GM12878 (cell line): Measurements from ENCODE around the gene CILP2. TPM values are rescaled to one million over a fixed set of nuclear protein-coding genes. Genes with fewer than 3 reads are reported as not detected.

Experiments
- ASH2L ChIP-seq: fragments of 300-600, 200-600 bp; sonication (generic); IDR thresholded peaks from 2 replicates; pipeline ENCODE4 v1.6.1; 2017; ENCODE audit warnings: low read depth, mild to moderate bottlenecking, borderline replicate concordance
- DPF2 ChIP-seq: fragments of 450-650 bp; IDR thresholded peaks from 2 replicates; pipeline ENCODE4 v1.6.1; 2017; ENCODE audit warnings: mild to moderate bottlenecking
- EZH2 ChIP-seq: IDR thresholded peaks from 2 replicates; pipeline ENCODE4 v1.6.1; 2012; ENCODE audit warnings: low read depth, mild to moderate bottlenecking, control low read depth, inconsistent platforms, low read length, borderline replicate concordance; ENCODE audit not compliant: control insufficient read depth
- MAX ChIP-seq: IDR thresholded peaks from 2 replicates; pipeline ENCODE4 v1.6.1; 2012; ENCODE audit warnings: low read depth, low read length, improper control_type of control experiment
- MTA2 ChIP-seq: fragments of 450-650 bp; IDR thresholded peaks from 2 replicates; pipeline ENCODE4 v1.6.1; 2016; ENCODE audit warnings: low read depth, mild to moderate bottlenecking, moderate library complexity
- POLR2AphosphoS2 ChIP-seq: IDR thresholded peaks from 2 replicates; pipeline ENCODE4 v1.6.1; 2011; ENCODE audit warnings: low read depth, mild to moderate bottlenecking, low read length, improper control_type of control experiment, moderate library complexity
- RCOR1 ChIP-seq: conservative IDR thresholded peaks from 2 replicates; pipeline ENCODE4 v1.6.1; 2012; ENCODE audit warnings: low read depth, low read length, improper control_type of control experiment
- REST ChIP-seq: IDR thresholded peaks from 2 replicates; pipeline ENCODE4 v1.6.1; 2012; ENCODE audit warnings: mild to moderate bottlenecking, low read depth, low read length
- RFX5 ChIP-seq: IDR thresholded peaks from 2 replicates; pipeline ENCODE4 v1.6.1; 2011; ENCODE audit warnings: low read depth, low read length, improper control_type of control experiment
- RUNX3 ChIP-seq: IDR thresholded peaks from 2 replicates; pipeline ENCODE4 v1.6.1; 2012; ENCODE audit warnings: low read length, inconsistent platforms
- SP1 ChIP-seq: IDR thresholded peaks from one replicate; pipeline ENCODE4 v1.6.1; 2011; ENCODE audit warnings: low read depth, low read length
- STAT1 ChIP-seq: fragments of 450-650 bp; conservative IDR thresholded peaks from 2 replicates; pipeline ENCODE4 v1.6.1; 2014; ENCODE audit warnings: antibody characterized with exemption, mild to moderate bottlenecking
- ZNF207 ChIP-seq: fragments of 450-650 bp; IDR thresholded peaks from 2 replicates; pipeline ENCODE4 v1.6.1; 2014; ENCODE audit warnings: antibody characterized with exemption, mild to moderate bottlenecking, borderline replicate concordance
- polyA plus RNA-seq, 11 experiments: library from polyadenylated mRNA; depleted of rRNA in 4 of 11; unstranded in 6 of 11; stranded (reverse) in 5 of 11; fragments of >200 nt; fragmentation: Nextera tagmentation in 4 of 11; fragmentation: Illumina TruSeq in 1 of 11; extraction: Ambion mirVana in 4 of 11; extraction: Trizol in 1 of 11; gene quantifications; 1 replicate in 1 of 11; 2 replicates in 10 of 11; pipeline versions ENCODE4 v1.2.1 to v1.2.3, GENCODE V29; 2011 to 2016; ENCODE audit warnings: inconsistent platforms in 2 of 11, missing spikeins in 2 of 11, low read depth in 1 of 11
- total RNA-seq, 4 experiments: library from RNA; depleted of rRNA in 3 of 4; stranded (reverse); fragments of >200 nt in 3 of 4; fragmentation: Illumina TruSeq in 1 of 4; extraction: Trizol in 1 of 4; gene quantifications; 2 replicates each; pipeline versions ENCODE4 v1.2.1 to v1.2.3, GENCODE V29; 2013 to 2021

CILP2 gene
- total and polyA plus RNA-seq, 10 of the 15 experiments (the other 5 are each of a cell fraction or from before 2014, with no cell fraction given): 0.05 to 0.08 (median 0.06) TPM; not detected in 6

- TF ChIP-seq REST (no peak), RCOR1 (no peak), EZH2 (no peak), STAT1 (no peak), MTA2 (no peak), DPF2 (no peak), ZNF207 (no peak), RFX5 (no peak), MAX (no peak), SP1 (no peak), RUNX3 (no peak), POLR2AphosphoS2 (no peak), ASH2L (no peak)
- TF ChIP-seq, all 136 proteins: peak for 0
These were observed 7.7 kb upstream of the CILP2 start (continued) for GRCh38 chr19:19530423-19530804.
